Measurements from ENCODE around the gene TUBGCP6. TPM values are rescaled to one million over a fixed set of nuclear protein-coding genes. Genes with fewer than 3 reads are reported as not detected.

TUBGCP6 gene
- total and polyA plus RNA-seq, 11 donors: 11.6 to 28.8 (median 17.7) TPM

- ATAC-seq (no peak), DNase-seq (peak in 2 of 5 donors; percentile 29 to 53)
- TF ChIP-seq POLR2A (IDR thresholded peaks at IDR 0.05) (no peak), CTCF (IDR thresholded peaks at IDR 0.05) (no peak)
- Histone ChIP-seq H3K27me3 (peaks cover 0 to 17% (median 3%) of the 10 kb centered on the region in 9 donors), H3K4me1 (peaks cover 3 to 45% (median 28%) of the 10 kb centered on the region in 12 donors), H3K27ac (peak overlapping the region in 8 of 12 donors; percentile 29 to 76 (median 53)), H3K36me3 (no peaks in the 10 kb centered on the region), H3K9me3 (no peaks in the 10 kb centered on the region), H3K4me3 (no peak overlapping the region)
- intact Hi-C loops (cut with DNase I): loop anchor here in 2 of 10 donors (10.0 kb wide), 2 partner anchors 249 to 259 kb away; no protein-coding TSS in a partner anchor
- 80 to 86% (median 85%) methylated on average over 17 to 19 of the region's 19 CpGs for WGBS, 4 donors
These were observed 61.5 kb downstream of the TUBGCP6 start for GRCh38 chr22:50183141-50183971.

DNA sequence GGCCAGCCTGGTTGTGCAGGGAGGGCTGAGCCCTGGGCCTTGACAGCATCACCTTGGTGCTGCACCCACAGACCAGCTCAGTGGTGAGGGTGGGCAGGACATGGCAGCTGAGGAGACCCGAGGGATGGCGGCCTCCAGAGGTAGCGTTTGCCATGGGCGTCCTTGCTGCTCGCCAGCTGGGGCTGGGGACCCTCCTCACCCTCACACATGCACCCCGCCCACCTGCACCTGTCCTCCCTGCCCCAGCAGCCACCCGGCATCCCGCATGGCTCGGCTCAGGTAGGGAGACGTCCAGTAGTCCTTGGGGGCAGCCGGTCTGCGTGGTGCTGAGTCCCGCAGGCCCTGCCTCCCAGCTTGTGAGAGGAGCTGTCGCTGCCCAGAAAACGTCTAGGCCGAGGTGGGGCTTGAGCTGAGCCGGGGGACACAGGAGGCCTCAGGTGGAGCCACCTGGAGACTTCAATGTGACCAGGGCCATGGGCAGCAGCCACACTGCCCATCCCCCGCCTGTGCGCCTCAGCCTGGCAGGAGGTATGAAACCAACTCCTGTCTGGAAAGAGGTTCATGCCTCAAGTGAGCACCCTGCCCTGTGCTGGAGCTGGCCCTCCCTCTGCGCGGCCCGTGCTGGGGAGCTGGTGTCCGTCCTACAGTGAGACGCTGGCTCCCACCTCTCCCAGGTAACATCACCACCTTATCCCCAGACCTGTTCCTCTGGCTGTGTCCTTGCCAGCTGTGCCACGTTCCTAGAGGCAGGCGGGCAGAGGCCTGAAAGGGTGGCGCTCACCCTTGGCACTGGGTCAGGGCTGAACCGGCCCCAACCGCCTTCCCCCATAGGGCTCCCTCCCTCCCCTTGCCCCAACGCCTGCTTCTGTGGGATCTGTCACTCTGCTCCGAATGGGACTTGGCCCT is 62.4 kb downstream of the TUBGCP6 start:
- DNase-seq (peak in 2 of 5 donors; percentile 29 to 42), ATAC-seq (peak in 2 of 4 donors; percentile 1 to 46)
- Histone ChIP-seq H3K27me3 (peaks cover 0 to 25% (median 9%) of the 10 kb centered on the region in 9 donors), H3K4me1 (peaks cover 3 to 44% (median 28%) of the 10 kb centered on the region in 12 donors), H3K4me3 (no peak overlapping the region), H3K36me3 (no peaks in the 10 kb centered on the region), H3K27ac (peak overlapping the region in 1 of 12 donors; percentile 9), H3K9me3 (no peaks in the 10 kb centered on the region)
- TF ChIP-seq POLR2A (IDR thresholded peaks at IDR 0.05) (no peak), CTCF (IDR thresholded peaks at IDR 0.05) (no peak)
- intact Hi-C loops (cut with DNase I): loop anchor here in 2 of 10 donors (10.0 kb wide), 2 partner anchors 248 to 258 kb away; no protein-coding TSS in a partner anchor
- 71 to 84% (median 78%) methylated on average over 10 to 31 of the region's 31 CpGs for WGBS, 4 donors

DNA sequence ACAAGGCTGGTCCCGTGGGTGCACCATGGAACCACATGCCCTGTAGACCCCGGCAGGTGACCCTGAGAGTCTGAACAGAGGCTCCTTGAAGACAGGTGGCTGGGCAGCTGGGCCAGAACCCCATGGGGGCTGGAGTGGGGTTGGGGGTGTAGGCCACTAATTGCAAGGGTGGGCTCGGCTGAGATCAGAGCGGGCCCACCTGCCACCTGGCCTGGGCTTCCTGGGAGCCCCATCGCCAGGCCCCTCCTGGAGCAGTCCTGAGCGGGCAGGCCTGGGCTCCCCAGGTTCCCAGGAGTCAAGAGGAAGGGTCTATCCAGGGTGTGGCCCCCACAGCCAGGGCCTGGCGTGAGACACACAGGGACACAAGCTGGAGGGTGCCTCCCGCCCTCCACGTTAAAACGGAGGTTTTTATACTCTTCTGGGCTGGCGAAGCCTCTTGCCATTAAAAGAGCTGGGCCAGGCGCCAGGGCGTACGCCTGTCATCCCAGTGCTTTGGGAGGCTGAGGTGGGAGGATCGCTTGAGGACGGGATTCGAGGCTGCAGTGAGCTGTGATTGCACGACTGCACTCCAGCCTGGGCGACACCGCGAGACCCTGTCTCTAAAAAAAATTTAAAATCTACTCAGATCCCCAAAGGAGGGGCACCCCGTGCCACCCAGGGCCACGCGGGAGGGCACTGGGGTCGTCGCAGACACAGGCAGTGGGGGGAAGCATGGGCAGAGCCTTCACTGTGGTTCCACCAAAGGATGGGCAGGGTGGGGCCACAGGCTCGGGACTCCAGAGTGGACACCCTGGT is 63.9 kb downstream of the TUBGCP6 start:
- H3K27ac ChIP-seq: no peak overlapping the region
- 90 to 93% (median 92%) methylated on average over 21 to 27 of the region's 27 CpGs for WGBS, 4 donors
- H3K9me3 ChIP-seq: no peaks in the 10 kb centered on the region
- intact Hi-C loops (cut with DNase I): loop anchor here in 2 of 10 donors (10.0 kb wide), 2 partner anchors 246 to 256 kb away; no protein-coding TSS in a partner anchor
- ATAC-seq (no peak), DNase-seq (peak in 2 of 5 donors; percentile 13 to 21)
- H3K4me1 ChIP-seq: peaks cover 0 to 32% (median 17%) of the 10 kb centered on the region in 12 donors
- H3K27me3 ChIP-seq: peaks cover 0 to 40% (median 9%) of the 10 kb centered on the region in 9 donors
- no peaks in the 10 kb centered on the region for H3K36me3 ChIP-seq
- no peak overlapping the region for H3K4me3 ChIP-seq
- TF ChIP-seq POLR2A (IDR thresholded peaks at IDR 0.05): no peak
- no peak for TF ChIP-seq CTCF (IDR thresholded peaks at IDR 0.05)

Data from heart left ventricle (tissue), 16 donors.